Measurements from ENCODE around the gene PCDHB1. TPM values are rescaled to one million over a fixed set of nuclear protein-coding genes. Genes with fewer than 3 reads are reported as not detected.

Gene PCDHB1
- total RNA-seq, 1 experiment from 2014 or later, result 0.13 TPM

DNA sequence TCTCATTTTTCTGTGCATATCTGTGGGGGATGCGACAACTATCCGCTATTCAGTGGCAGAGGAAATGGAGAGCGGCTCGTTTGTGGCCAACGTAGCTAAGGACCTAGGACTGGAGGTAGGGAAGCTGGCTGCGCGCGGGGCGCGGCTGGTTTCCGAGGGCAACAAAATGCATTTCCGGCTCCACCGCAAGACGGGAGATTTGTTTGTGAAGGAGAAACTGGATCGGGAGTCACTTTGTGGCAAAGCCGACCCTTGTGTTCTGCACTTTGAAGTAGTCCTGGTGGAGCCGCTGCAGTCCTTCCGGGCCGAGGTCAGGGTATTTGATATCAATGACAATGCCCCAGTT, 320 bp downstream of the PCDHB1 start:
- Mint-ChIP-seq H3K36me3 (no peaks in the 10 kb centered on the region), H3K9me3 (peaks cover 7% of the 10 kb centered on the region), H3K27me3 (ENCODE audit: low read depth) (peaks cover 45% of the 10 kb centered on the region), H3K4me3 (peak overlapping the region; percentile 82), H3K4me1 (peaks cover 13% of the 10 kb centered on the region), H3K27ac (peak overlapping the region; percentile 35)
- POLR2A ChIA-PET, result interaction anchor here (0.9 to 1.1 kb wide), 3 partner anchors 11 to 182 kb away, joined by 3 read pairs; partner anchors contain the start of gene PCDHA11
- ATAC-seq, result peak; percentile 80
- TF ChIP-seq, protein P1, sequence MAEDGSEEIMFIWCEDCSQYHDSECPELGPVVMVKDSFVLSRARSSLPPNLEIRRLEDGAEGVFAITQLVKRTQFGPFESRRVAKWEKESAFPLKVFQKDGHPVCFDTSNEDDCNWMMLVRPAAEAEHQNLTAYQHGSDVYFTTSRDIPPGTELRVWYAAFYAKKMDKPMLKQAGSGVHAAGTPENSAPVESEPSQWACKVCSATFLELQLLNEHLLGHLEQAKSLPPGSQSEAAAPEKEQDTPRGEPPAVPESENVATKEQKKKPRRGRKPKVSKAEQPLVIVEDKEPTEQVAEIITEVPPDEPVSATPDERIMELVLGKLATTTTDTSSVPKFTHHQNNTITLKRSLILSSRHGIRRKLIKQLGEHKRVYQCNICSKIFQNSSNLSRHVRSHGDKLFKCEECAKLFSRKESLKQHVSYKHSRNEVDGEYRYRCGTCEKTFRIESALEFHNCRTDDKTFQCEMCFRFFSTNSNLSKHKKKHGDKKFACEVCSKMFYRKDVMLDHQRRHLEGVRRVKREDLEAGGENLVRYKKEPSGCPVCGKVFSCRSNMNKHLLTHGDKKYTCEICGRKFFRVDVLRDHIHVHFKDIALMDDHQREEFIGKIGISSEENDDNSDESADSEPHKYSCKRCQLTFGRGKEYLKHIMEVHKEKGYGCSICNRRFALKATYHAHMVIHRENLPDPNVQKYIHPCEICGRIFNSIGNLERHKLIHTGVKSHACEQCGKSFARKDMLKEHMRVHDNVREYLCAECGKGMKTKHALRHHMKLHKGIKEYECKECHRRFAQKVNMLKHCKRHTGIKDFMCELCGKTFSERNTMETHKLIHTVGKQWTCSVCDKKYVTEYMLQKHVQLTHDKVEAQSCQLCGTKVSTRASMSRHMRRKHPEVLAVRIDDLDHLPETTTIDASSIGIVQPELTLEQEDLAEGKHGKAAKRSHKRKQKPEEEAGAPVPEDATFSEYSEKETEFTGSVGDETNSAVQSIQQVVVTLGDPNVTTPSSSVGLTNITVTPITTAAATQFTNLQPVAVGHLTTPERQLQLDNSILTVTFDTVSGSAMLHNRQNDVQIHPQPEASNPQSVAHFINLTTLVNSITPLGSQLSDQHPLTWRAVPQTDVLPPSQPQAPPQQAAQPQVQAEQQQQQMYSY (CRISPR knock-in tag; IDR thresholded peaks at IDR 0.05), result peak; percentile 76
- TF ChIP-seq, protein P2, sequence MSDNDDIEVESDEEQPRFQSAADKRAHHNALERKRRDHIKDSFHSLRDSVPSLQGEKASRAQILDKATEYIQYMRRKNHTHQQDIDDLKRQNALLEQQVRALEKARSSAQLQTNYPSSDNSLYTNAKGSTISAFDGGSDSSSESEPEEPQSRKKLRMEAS (CRISPR knock-in tag; IDR thresholded peaks at IDR 0.05), result 0 out of 2 replicates have a peak, but pooled peaks have one; percentile 52
- TF ChIP-seq ETV6 (CRISPR knock-in tag; IDR thresholded peaks at IDR 0.05) (0 out of 2 replicates have a peak, but pooled peaks have one; percentile 13), TEAD1 (CRISPR knock-in tag; IDR thresholded peaks at IDR 0.05) (0 out of 2 replicates have a peak, but pooled peaks have one; percentile 16)
- TF ChIP-seq, protein P3, sequence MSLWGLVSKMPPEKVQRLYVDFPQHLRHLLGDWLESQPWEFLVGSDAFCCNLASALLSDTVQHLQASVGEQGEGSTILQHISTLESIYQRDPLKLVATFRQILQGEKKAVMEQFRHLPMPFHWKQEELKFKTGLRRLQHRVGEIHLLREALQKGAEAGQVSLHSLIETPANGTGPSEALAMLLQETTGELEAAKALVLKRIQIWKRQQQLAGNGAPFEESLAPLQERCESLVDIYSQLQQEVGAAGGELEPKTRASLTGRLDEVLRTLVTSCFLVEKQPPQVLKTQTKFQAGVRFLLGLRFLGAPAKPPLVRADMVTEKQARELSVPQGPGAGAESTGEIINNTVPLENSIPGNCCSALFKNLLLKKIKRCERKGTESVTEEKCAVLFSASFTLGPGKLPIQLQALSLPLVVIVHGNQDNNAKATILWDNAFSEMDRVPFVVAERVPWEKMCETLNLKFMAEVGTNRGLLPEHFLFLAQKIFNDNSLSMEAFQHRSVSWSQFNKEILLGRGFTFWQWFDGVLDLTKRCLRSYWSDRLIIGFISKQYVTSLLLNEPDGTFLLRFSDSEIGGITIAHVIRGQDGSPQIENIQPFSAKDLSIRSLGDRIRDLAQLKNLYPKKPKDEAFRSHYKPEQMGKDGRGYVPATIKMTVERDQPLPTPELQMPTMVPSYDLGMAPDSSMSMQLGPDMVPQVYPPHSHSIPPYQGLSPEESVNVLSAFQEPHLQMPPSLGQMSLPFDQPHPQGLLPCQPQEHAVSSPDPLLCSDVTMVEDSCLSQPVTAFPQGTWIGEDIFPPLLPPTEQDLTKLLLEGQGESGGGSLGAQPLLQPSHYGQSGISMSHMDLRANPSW (CRISPR knock-in tag; conservative IDR thresholded peaks at IDR 0.05; ENCODE audit: low read depth), result no peak
- DNase-seq (ENCODE audit: low spot score), result peak; percentile 55
- CTCF ChIA-PET, result interaction anchor here (0.5 to 3.4 kb wide), 21 partner anchors 11 to 516 kb away, joined by 3 to 39 read pairs (median 6); partner anchors contain the start of genes PCDHA1, PCDHA10, PCDHA11 and PCDHA12

DNA sequence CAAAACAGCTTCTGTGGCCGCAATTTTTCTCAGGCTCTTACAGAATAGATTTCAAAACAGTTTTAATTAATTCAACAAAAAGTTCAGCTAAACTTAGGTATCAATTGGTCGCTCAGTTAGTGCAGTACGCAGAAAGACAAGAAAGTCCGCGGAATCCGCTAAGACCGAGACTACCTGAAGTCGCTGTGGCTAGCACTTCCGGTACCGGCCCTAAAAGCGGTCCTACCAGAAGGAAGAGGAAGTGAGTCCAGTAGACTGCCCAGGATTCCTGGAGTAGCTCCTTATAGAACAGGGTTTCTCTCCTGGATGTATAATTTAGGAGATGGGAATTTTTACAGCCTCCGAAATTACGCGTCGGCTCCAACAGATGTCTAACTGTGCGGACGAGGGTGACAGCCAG, 26.7 kb downstream of the PCDHB1 start:
- H3K4me1 Mint-ChIP-seq, result no peaks in the 10 kb centered on the region
- H3K27me3 Mint-ChIP-seq (ENCODE audit: low read depth), result no peaks in the 10 kb centered on the region; the same call in 1 of the 2 replicates
- H3K9me3 Mint-ChIP-seq, result peaks cover 4% of the 10 kb centered on the region; the same call in 1 of the 2 replicates
- POLR2A ChIA-PET, result no interaction called here
- TF ChIP-seq JAZF1 (CRISPR knock-in tag; IDR thresholded peaks at IDR 0.05), result no peak
- no peak for TF ChIP-seq EMX1 (CRISPR knock-in tag; IDR thresholded peaks at IDR 0.05)
- TF ChIP-seq ZNF232 (CRISPR knock-in tag; IDR thresholded peaks at IDR 0.05), result no peak
- no peak for TF ChIP-seq MXD4 (CRISPR knock-in tag; IDR thresholded peaks at IDR 0.05; ENCODE audit: borderline replicate concordance)
- TF ChIP-seq PRRX2 (CRISPR knock-in tag; IDR thresholded peaks at IDR 0.05), result no peak
- TF ChIP-seq, protein P4, sequence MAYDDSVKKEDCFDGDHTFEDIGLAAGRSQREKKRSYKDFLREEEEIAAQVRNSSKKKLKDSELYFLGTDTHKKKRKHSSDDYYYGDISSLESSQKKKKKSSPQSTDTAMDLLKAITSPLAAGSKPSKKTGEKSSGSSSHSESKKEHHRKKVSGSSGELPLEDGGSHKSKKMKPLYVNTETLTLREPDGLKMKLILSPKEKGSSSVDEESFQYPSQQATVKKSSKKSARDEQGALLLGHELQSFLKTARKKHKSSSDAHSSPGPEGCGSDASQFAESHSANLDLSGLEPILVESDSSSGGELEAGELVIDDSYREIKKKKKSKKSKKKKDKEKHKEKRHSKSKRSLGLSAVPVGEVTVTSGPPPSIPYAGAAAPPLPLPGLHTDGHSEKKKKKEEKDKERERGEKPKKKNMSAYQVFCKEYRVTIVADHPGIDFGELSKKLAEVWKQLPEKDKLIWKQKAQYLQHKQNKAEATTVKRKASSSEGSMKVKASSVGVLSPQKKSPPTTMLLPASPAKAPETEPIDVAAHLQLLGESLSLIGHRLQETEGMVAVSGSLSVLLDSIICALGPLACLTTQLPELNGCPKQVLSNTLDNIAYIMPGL (CRISPR knock-in tag; IDR thresholded peaks at IDR 0.05), result no peak
- TF ChIP-seq SOX15 (CRISPR knock-in tag; IDR thresholded peaks at IDR 0.05), result no peak
- TF ChIP-seq, protein P5, sequence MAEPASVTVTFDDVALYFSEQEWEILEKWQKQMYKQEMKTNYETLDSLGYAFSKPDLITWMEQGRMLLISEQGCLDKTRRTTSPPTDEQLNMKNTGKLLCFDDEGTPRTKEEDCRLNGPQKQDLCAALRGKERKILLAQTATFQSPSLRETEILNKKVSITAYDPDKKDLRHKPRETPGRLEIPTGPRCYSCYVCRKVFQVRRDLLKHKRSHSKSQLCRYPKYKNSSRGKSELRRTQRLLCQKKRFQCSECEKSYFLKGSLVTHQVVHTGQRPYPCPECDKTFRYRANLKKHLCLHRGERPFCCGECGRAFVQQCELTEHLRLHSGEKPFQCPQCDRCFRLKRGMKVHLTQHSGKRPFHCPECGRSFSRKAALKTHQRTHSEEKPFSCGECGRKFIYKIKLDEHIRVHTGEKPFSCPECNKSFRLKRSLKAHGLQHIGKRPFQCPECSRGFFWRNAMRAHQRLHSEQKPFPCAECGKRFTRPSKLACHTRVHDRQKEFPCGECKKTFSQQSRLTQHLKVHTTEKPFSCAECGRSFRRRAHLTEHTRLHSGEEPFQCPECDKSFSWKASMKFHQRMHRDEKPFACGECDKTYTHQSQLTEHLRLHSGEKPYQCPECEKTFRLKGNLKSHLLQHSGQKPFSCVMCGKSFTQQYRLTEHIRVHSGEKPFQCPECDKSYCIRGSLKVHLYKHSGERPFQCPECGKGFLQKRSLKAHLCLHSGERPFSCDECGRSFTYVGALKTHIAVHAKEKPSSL (CRISPR knock-in tag; conservative IDR thresholded peaks at IDR 0.05), result no peak
- no peak for TF ChIP-seq OVOL2 (CRISPR knock-in tag; IDR thresholded peaks at IDR 0.05; ENCODE audit: borderline replicate concordance)
- no peak for TF ChIP-seq TEAD4 (CRISPR knock-in tag; IDR thresholded peaks at IDR 0.05)
- DNase-seq (ENCODE audit: low spot score) (no peak), ATAC-seq (no peak)
- CTCF ChIA-PET, result interaction anchor here (1.1 to 1.8 kb wide), 6 partner anchors 12 to 236 kb away, joined by 3 to 7 read pairs (median 4); partner anchors contain the start of genes PCDHA11, PCDHB16, PCDHB2 and PCDHB5
- H3K4me3 Mint-ChIP-seq, result peak overlapping the region; percentile 20; the same call in 1 of the 2 replicates
- H3K36me3 Mint-ChIP-seq, result no peaks in the 10 kb centered on the region
- H3K27ac Mint-ChIP-seq, result no peak overlapping the region
